Stimulated activated CD4-positive, alpha-beta T cell treated with anti-CD3 and anti-CD28 coated beads, Interleukin-2, amount 100 ng/mL, for 24 hours (primary cell): ENCODE results near the gene TARDBP.
"Not testable (repeated sequence)": the region's sequence is repeated elsewhere in the genome, so short reads cannot be mapped to it uniquely, and the experiment has no call there.

Experiments
- DNase-seq, 2 donors: peaks; one replicate each; pipeline ENCODE4 v3.0.0-alpha.2; 2020

Gene TARDBP

GRCh38 chr1:10996100-10996499 is 16.4 kb upstream of the TARDBP start:
- DNase-seq: no peak

DNA sequence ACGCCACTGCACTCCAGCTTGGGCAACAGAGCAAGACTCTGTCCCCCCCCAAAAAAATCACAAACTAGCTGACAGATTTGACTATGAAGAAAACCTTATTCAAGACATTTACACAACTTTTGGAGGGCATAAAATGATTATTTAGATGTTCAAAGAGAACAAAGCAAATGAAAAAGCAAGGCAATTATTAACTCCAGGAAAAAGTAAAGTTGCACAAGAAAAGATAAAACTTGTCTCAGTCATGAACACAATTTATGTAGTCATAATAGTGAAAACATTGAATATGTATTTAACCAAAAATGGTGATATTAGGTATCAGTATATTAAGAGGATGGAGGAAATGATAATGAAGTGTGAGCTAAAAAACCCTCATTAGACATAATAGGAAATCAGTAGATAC is 11.9 kb upstream of the TARDBP start:
- no peak for DNase-seq

- no peak for DNase-seq
Measured at GRCh38 chr1:11013160-11013531, 692 bp downstream of the TARDBP start.

DNA sequence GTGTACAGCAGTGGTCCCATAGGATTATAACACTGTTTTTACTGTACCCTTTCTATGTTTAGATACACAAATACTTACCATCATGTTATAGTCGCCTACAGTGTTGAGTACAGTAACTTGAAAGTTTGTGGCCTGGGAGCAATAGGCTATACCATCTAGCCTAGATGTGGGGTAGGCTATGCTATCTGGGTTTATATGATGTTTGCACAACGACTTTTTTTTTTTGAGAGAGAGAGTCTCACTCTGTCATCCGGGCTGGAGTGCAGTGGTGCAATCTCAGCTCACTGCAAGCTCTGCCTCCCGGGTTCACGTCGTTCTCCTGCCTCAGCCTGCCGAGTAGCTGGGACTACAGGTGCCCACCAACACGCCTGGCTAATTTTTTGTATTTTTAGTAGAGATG is 6.9 kb downstream of the TARDBP start:
- DNase-seq: not testable (repeated sequence)

GRCh38 chr1:11019971-11020370 is 7.5 kb downstream of the TARDBP start:
- no peak for DNase-seq

GRCh38 chr1:11023201-11023600 is 10.7 kb downstream of the TARDBP start:
- no peak for DNase-seq

DNA sequence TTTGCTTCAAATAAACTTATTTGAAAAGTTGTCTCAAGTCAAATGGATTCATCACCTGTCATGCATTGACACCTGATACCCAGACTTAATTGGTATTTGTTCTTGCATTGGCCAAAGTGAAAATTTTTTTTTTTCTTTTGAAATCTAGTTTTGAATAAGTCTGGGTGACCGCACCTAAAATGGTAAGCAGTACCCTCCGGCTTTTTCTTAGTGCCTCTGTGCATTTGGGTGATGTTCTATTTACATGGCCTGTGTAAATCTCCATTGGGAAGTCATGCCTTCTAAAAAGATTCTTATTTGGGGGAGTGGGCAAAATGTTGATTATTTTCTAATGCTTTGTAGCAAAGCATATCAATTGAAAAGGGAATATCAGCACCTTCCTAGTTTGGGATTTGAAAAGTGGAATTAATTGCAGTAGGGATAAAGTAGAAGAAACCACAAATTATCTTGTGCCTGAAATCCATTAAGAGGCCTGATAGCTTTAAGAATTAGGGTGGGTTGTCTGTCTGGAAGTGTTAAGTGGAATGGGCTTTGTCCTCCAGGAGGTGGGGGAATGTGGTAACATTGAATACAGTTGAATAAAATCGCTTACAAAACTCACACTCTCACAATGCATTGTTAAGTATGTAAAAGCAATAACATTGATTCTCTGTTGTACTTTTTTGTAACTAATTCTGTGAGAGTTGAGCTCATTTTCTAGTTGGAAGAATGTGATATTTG is 11.9 kb downstream of the TARDBP start:
- no peak for DNase-seq

- no peak for DNase-seq
Measured at GRCh38 chr1:11024874-11025203, 12.4 kb downstream of the TARDBP start.

DNA sequence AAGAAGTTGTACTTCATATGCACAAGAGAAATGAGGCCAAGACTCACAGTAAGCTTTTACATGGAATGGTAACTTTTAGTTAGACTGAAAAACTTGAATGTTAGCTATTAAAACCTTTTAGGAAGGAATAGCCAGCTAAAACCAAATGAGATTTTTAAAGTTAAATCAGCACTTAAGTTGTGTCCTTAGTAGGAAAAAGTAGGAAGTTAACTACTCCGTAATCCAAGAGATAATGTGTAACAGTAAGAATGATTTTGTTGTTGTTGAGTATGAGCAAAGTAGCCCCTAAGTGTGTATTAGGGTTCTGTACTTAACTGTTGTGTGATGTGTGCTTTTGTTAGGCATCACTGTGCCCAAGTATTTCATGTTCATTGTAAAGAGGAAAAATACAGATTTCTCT is 13.2 kb downstream of the TARDBP start:
- no peak for DNase-seq

- no peak for DNase-seq
Measured at GRCh38 chr1:11026052-11026451, 13.6 kb downstream of the TARDBP start.

DNA sequence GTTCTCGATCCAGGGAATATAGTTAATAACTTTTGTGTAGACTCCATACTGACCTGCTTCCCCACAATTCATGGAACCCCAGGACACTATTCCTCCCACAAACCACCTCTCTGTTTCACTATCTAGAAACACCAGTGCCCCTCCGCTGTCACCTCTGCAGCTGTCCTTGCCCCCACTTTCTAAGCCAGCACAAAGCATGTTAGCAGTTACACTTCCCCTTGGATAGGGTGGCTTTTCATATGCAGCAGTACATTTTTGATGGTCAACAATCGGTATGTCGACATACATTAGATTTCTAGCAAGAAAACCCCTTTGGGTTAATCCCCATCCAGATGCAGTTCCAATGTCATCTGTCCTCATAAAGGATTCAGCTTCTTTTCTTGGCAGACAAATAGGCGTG is 14.4 kb downstream of the TARDBP start:
- no peak for DNase-seq

- DNase-seq: no peak
Measured at GRCh38 chr1:11027316-11027715, 14.9 kb downstream of the TARDBP start.

DNA sequence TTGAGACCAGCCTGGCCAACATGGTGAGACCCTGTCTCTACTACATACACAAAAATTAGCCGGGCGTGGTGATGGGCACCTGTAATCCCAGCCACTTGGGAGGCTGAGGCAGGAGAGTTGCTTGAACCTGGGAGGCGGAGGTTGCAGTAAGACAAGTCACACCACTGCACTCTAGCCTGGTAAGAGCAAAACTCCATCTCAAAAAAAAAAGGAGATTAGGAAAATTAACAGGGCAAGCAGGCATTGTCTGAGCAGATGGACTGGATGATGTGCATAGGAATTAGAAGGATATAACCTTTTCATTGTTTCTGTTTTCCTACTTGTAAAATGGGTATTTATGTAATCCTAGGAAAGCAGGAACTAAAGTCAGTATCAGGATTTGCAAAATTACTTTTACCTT is 15.6 kb downstream of the TARDBP start:
- DNase-seq: no peak

DNA sequence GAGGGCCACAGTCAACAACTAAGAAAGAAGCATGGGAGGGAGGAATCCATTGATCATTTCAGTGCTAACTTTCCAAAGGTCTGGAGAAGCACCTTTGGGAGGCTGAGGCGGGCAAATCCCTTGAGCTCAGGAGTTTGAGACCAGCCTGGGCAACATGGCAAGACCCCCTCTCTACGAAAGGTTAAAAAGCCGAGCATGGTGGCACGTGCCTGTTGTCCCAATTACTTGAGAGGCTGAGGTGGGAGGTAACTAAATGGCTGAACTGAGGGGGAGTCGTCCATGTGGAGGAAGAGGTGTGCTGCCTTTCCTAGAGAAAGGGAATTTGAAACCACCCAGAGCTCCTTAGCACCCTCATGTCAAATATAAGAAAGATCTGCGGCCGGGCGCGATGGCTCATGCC is 18.4 kb downstream of the TARDBP start:
- DNase-seq: no peak

GRCh38 chr1:11031624-11032262 is 19.3 kb downstream of the TARDBP start:
- DNase-seq: no peak

DNA sequence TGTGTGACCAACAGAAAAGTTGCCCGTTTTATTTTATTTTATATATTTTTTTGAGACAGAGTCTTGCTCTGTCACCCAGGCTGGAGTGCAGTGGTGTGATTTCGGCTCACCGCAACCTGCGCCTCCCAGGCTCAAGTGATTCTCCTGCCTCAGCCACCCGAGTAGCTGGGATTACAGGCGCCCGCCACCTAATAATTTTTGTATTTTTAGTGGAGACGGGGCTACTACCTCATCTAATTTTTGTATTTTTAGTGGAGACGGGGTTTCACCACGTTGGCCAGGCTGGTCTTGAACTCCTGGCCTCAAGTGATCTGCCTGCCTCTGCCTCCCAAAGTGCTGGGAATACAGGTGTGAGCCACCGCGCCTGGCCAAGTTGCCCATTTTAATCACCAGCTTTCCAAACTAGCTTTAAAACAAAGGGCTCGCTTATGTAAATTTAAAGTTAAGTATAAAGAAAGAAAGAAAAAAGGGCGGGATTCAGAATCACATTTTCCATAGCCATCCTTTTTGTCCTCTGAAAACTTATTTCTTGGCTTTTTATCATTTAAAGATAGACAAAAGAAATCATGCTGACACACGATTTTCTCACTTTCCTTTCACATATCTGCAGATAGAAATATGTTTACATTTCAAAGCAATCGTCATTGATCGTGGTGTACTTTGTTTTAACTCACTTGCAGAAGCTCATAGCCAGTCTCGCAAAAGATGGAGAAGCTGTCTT is 24.7 kb downstream of the TARDBP start:
- not testable (repeated sequence) for DNase-seq

DNA sequence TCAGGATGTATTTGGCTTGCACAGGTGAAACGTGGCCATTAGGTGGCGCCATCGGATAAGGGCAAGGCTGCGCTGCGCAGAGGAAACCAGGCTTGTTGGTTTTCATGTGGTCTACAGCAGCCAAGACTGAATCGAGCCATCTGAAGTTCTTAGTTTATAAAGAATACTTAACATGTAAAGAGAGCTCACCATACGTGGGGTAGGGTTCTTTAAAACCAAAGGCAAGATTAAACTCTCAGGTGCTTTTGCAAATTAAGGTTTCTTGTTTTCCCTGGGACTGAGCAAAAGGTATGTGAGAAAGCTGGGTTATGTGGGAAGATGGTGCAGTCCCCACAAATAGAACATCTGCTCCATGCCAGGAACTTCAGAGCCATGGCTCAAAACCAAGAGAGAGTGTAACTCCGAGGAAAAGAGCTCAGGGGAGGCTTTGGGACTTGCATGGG is 25.3 kb downstream of the TARDBP start:
- peak; percentile 92 to 93 for DNase-seq

- no peak for DNase-seq
Measured at GRCh38 chr1:11039351-11040104, 27.1 kb downstream of the TARDBP start.

DNA sequence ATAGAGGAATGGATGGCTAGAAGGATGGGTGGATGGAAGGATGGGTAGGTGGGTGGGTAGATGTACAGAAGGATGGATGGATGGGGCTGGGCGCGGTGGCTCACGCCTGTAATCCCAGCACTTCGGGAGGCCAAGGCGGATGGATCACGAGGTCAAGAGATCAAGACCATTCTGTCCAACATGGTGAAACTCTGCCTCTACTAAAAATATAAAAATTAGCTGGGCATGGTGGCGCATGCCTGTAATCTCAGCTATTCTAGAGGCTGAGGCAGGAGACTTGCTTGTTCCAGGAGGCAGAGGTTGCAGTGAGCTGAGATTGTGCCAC is 27.6 kb downstream of the TARDBP start:
- DNase-seq: not testable (repeated sequence)

DNA sequence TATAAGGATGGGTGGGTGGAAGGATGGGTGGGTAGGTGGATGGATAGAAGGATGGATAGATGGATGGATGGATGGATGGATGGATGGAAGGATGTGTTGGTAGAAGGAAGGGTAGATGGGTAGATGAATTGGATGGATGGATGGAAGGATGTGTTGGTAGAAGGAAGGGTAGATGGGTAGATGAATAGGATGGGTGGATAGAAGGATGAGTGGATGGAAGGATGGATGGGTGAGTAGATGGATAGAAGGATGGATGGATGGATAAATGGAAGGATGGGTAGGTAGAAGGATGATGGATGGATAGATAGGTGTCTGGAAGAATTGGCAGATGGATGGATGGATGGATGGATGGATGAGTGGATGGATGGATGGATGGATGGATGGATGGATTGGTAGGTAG is 28.6 kb downstream of the TARDBP start:
- no peak for DNase-seq

DNA sequence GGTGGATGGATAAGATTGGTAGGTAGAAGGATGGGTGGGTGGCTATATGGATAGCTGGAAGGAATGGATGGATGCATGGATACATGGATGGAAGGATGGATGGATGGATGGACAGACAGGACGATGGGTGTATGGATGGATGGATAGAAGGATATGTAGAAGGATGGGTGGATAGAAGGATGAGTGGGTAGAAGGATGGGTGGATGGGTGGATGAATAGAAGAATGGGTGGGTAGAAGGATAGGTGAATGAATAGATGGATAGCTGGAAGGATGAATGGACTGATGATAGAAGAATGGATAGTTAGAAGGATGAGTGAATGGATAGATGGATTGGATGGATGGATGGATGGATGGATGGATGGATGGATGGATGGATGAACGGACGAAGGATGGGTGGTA is 29.6 kb downstream of the TARDBP start:
- no peak for DNase-seq

DNA sequence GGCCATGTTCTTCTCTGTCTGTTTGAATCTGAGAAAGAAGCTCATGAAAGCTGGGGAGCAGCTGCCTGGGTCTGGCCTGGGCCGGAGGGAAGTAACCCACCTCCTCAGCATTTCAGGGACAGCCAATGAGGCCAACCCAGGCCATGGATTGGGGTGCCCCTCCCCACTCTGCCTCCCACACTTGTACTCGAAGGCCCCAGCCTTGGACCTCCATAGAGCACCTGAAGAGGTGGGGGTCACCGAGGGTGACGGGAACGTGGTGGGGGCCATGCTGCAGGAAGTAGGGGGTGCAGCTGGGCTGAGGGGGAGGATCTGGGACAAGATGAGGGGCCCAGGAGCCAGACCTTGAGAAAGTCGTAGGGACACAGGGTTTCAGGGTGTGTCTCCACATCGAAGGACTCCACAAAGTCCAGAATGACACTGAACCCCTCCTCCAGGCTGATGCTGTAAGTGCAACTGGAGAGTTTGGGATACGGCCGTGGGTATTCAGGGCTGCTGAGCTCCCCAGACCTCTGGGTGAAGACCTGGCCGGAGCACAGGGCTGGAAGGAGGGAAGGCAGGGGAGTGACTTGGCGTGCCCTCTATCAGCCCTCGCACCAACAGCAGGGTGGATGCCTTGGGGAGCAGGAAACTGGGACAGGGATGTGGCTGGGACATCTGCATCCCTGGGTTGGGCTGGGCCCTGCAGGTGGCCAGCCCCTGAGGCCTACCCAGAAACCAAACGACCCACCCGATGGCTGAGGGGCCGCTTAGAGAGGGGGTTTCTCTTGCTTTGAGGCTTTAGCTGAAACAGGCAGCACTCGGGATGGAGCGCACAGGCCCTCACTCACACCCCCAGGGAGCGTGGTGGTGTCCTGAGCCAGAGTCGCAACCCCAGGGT is 30.8 kb downstream of the TARDBP start:
- DNase-seq: no peak
